ENCODE results near the gene EPB41. TPM values are rescaled to one million over a fixed set of nuclear protein-coding genes. Genes with fewer than 3 reads are reported as not detected.

The EPB41 gene
- total RNA-seq, 4 donors from 2014 or later: 28.8 to 57.6 (median 43.2) TPM

- DNase-seq (ENCODE audit: low spot score) (no peak), ATAC-seq (ENCODE audit: low FRiP score) (no peak)
- no peak for TF ChIP-seq CTCF (IDR thresholded peaks at IDR 0.05)
Observed at GRCh38 chr1:29164588-29164987, 250.2 kb downstream of the EPB41 start.

- no peak for ATAC-seq (ENCODE audit: low FRiP score)
Observed at GRCh38 chr1:29166291-29166878, 252.0 kb downstream of the EPB41 start.

GRCh38 chr1:29167904-29168303, 253.5 kb downstream of the EPB41 start:
- TF ChIP-seq CTCF (IDR thresholded peaks at IDR 0.05): no peak
- ATAC-seq (ENCODE audit: low FRiP score) (no peak), DNase-seq (ENCODE audit: low spot score) (no peak)

More at GRCh38 chr1:29166291-29166878, 252.0 kb downstream of the EPB41 start:
- DNase-seq (ENCODE audit: low spot score): no peak
- no peak for TF ChIP-seq CTCF (IDR thresholded peaks at IDR 0.05)

Small RNA genes lying within 50 kb of the gene (small RNA-seq; reads per million reads assigned to genes)
- gene RF00017 (not detected), gene RF00019 (not detected)

Other genes with a start within 250 kb of the EPB41 start
- gene GMEB1, start 245.8 kb upstream of the EPB41 start, total RNA-seq: 10 to 100 TPM in 3 of 4 donors, 1 to 10 TPM in 1; 7.0 to 14.4 (median 13.2) TPM
- gene YTHDF2, start 177.6 kb upstream of the EPB41 start, total RNA-seq: 10 to 100 TPM; 43.8 to 88.4 (median 56.4) TPM
- not detected for gene OPRD1, start 102.4 kb upstream of the EPB41 start, total RNA-seq
- 10 to 100 TPM in 2 of 4 donors, 1 to 10 TPM in 2; 7.2 to 26.8 (median 9.7) TPM for gene TMEM200B, start 209.3 kb downstream of the EPB41 start, total RNA-seq

Measured in omental fat pad (tissue), 4 donors.